Measurements from ENCODE around the gene TNIK. TPM values are rescaled to one million over a fixed set of nuclear protein-coding genes. Genes with fewer than 3 reads are reported as not detected.

The TNIK gene
- total RNA-seq, 1 experiment from 2014 or later = 22.4 TPM

GRCh38 chr3:171178714-171179113, 281.5 kb downstream of the TNIK start:
- intact Hi-C loops (cut with micrococcal nuclease; ENCODE audit: unreplicated experiment) = no loop called here
- no peak for DNase-seq
- H3K36me3 ChIP-seq (ENCODE audit: control insufficient read depth, insufficient read depth, low read length) = no peaks in the 10 kb centered on the region
- ChIA-PET CTCF (no interaction called here), POLR2A (no interaction called here)
- H3K27me3 Mint-ChIP-seq (ENCODE audit: insufficient read depth, unreplicated experiment) = no peaks in the 10 kb centered on the region
- H3K9me3 ChIP-seq = no peaks in the 10 kb centered on the region
- no peak for TF ChIP-seq CTCF (IDR thresholded peaks at IDR 0.05; ENCODE audit: insufficient read depth in 1 of 2, low read depth in 1 of 2, low read length in 1 of 2, severe bottlenecking in 1 of 2, unreplicated experiment in 1 of 2)
- H3K27me3 ChIP-seq (replicated peaks; ENCODE audit: control insufficient read depth, insufficient read depth, low read length) = no peaks in the 10 kb centered on the region
- no peaks in the 10 kb centered on the region for H3K9me3 Mint-ChIP-seq (ENCODE audit: unreplicated experiment)
- no peak overlapping the region for H3K27ac Mint-ChIP-seq (ENCODE audit: unreplicated experiment)
- no TSS peak for BruUV-seq (replicated peaks)
- H3K4me1 Mint-ChIP-seq (ENCODE audit: low read depth, unreplicated experiment) = peaks cover 20% of the 10 kb centered on the region
- H3K4me3 Mint-ChIP-seq (ENCODE audit: unreplicated experiment) = no peak overlapping the region
- H3K4me1 ChIP-seq = peaks cover 31% of the 10 kb centered on the region
- H3K36me3 Mint-ChIP-seq (ENCODE audit: insufficient read depth, unreplicated experiment) = peaks cover 5% of the 10 kb centered on the region
- H3K4me3 ChIP-seq (ENCODE audit: low read depth, low read length) = no peak overlapping the region

- Mint-ChIP-seq H3K4me3 (ENCODE audit: unreplicated experiment) (no peak overlapping the region), H3K36me3 (ENCODE audit: insufficient read depth, unreplicated experiment) (no peaks in the 10 kb centered on the region), H3K9me3 (ENCODE audit: unreplicated experiment) (no peaks in the 10 kb centered on the region), H3K27me3 (ENCODE audit: insufficient read depth, unreplicated experiment) (no peaks in the 10 kb centered on the region), H3K4me1 (ENCODE audit: low read depth, unreplicated experiment) (peaks cover 23% of the 10 kb centered on the region), H3K27ac (ENCODE audit: unreplicated experiment) (no peak overlapping the region)
- no peak for DNase-seq
- intact Hi-C loops (cut with micrococcal nuclease; ENCODE audit: unreplicated experiment) = no loop called here
- ChIA-PET CTCF (no interaction called here), POLR2A (no interaction called here)
- Histone ChIP-seq H3K4me3 (ENCODE audit: low read depth, low read length) (no peak overlapping the region), H3K27me3 (replicated peaks; ENCODE audit: control insufficient read depth, insufficient read depth, low read length) (no peaks in the 10 kb centered on the region), H3K4me1 (peaks cover 33% of the 10 kb centered on the region), H3K9me3 (no peaks in the 10 kb centered on the region), H3K36me3 (ENCODE audit: control insufficient read depth, insufficient read depth, low read length) (no peaks in the 10 kb centered on the region)
- no peak for TF ChIP-seq CTCF (IDR thresholded peaks at IDR 0.05; ENCODE audit: insufficient read depth in 1 of 2, low read depth in 1 of 2, low read length in 1 of 2, severe bottlenecking in 1 of 2, unreplicated experiment in 1 of 2)
- BruUV-seq (replicated peaks) = no TSS peak
Observed at GRCh38 chr3:171177553-171177952, 282.7 kb downstream of the TNIK start.

- no peak overlapping the region for H3K4me3 Mint-ChIP-seq (ENCODE audit: unreplicated experiment)
- ChIA-PET CTCF (no interaction called here), POLR2A (no interaction called here)
- no TSS peak for BruUV-seq (replicated peaks)
- no peaks in the 10 kb centered on the region for H3K27me3 Mint-ChIP-seq (ENCODE audit: insufficient read depth, unreplicated experiment)
- H3K27me3 ChIP-seq (replicated peaks; ENCODE audit: control insufficient read depth, insufficient read depth, low read length) = no peaks in the 10 kb centered on the region
- H3K4me3 ChIP-seq (ENCODE audit: low read depth, low read length) = no peak overlapping the region
- H3K27ac Mint-ChIP-seq (ENCODE audit: unreplicated experiment) = no peak overlapping the region
- H3K36me3 ChIP-seq (ENCODE audit: control insufficient read depth, insufficient read depth, low read length) = no peaks in the 10 kb centered on the region
- intact Hi-C loops (cut with micrococcal nuclease; ENCODE audit: unreplicated experiment) = no loop called here
- peaks cover 19% of the 10 kb centered on the region for H3K4me1 Mint-ChIP-seq (ENCODE audit: low read depth, unreplicated experiment)
- peaks cover 33% of the 10 kb centered on the region for H3K4me1 ChIP-seq
- H3K9me3 ChIP-seq = no peaks in the 10 kb centered on the region
- H3K36me3 Mint-ChIP-seq (ENCODE audit: insufficient read depth, unreplicated experiment) = no peaks in the 10 kb centered on the region
- no peak for DNase-seq
- no peak for TF ChIP-seq CTCF (IDR thresholded peaks at IDR 0.05; ENCODE audit: insufficient read depth in 1 of 2, low read depth in 1 of 2, low read length in 1 of 2, severe bottlenecking in 1 of 2, unreplicated experiment in 1 of 2)
- no peaks in the 10 kb centered on the region for H3K9me3 Mint-ChIP-seq (ENCODE audit: unreplicated experiment)
Observed at GRCh38 chr3:171177056-171177455, 283.1 kb downstream of the TNIK start.

Data from Caco-2 (cell line).